Glutamatergic neuron (in vitro differentiated cells): Measurements from ENCODE around the gene ANXA1. TPM values are rescaled to one million over a fixed set of nuclear protein-coding genes. Genes with fewer than 3 reads are reported as not detected.

Source experiments
- DNase-seq: peaks from one replicate; pipeline ENCODE4 v3.0.0; 2022
- H3K27ac Mint-ChIP-seq: one replicate; pipeline ENCODE4 v1.8.0; 2020; ENCODE audit warnings: mild to moderate bottlenecking, mixed read lengths, inconsistent platforms; ENCODE audit not compliant: unreplicated experiment
- H3K27me3 Mint-ChIP-seq: one replicate; pipeline ENCODE4 v1.8.0; 2020; ENCODE audit warnings: mild to moderate bottlenecking, moderate library complexity, mixed read lengths, inconsistent platforms; ENCODE audit not compliant: unreplicated experiment
- H3K36me3 Mint-ChIP-seq: one replicate; pipeline ENCODE4 v1.8.0; 2020; ENCODE audit warnings: mild to moderate bottlenecking, mixed read lengths, inconsistent platforms; ENCODE audit not compliant: unreplicated experiment
- H3K4me1 Mint-ChIP-seq: one replicate; pipeline ENCODE4 v1.8.0; 2020; ENCODE audit warnings: mild to moderate bottlenecking, low read depth, mixed read lengths, inconsistent platforms; ENCODE audit not compliant: unreplicated experiment
- H3K4me3 Mint-ChIP-seq: one replicate; pipeline ENCODE4 v1.8.0; 2020; ENCODE audit warnings: mild to moderate bottlenecking, mixed read lengths, inconsistent platforms; ENCODE audit not compliant: unreplicated experiment
- H3K9me3 Mint-ChIP-seq: one replicate; pipeline ENCODE4 v1.8.0; 2020; ENCODE audit warnings: mild to moderate bottlenecking, moderate library complexity, mixed read lengths, inconsistent platforms; ENCODE audit not compliant: unreplicated experiment
- total RNA-seq: library from RNA; stranded (reverse); fragmentation: NEBNext Ultra II Directional; extraction: Animal tissue kit (Norgen Biotek cat#: 25700); gene quantifications from one replicate; pipeline ENCODE4 v1.2.1, GENCODE V29; 2021; ENCODE audit not compliant: unreplicated experiment
- TF ChIP-seq, protein P1 (sequence below): fragments of 200-600 bp; sonication (generic); IDR thresholded peaks from one replicate; pipeline ENCODE4 v1.5.0; 2021; ENCODE audit not compliant: partially characterized antibody, unreplicated experiment

Gene ANXA1
- total RNA-seq, 1 donor from 2014 or later, result not detected

DNA sequence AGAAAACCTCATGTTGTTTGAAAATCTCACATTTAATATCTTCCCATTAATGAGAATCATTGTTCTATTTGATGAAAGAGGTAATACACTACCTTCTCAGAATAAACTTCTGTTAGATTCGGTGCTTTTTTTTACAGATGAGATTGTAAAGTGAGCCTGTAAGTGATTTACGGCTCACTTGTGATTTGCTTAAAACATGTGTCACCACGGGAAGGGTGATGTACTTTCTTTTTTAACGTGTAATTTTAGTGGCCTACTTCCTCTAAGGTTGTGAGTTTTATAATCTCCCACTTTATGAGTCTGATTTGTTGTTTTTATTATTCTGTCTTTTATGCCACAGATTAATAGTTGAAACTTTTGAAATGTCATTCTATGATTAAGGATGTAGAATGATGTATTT lies 15.9 kb downstream of the ANXA1 start:
- H3K27me3 Mint-ChIP-seq, result no peaks in the 10 kb centered on the region
- H3K9me3 Mint-ChIP-seq, result no peaks in the 10 kb centered on the region
- no peak overlapping the region for H3K4me3 Mint-ChIP-seq
- H3K4me1 Mint-ChIP-seq, result no peaks in the 10 kb centered on the region
- no peak overlapping the region for H3K27ac Mint-ChIP-seq
- DNase-seq, result no peak
- no peaks in the 10 kb centered on the region for H3K36me3 Mint-ChIP-seq
- TF ChIP-seq, protein P1, sequence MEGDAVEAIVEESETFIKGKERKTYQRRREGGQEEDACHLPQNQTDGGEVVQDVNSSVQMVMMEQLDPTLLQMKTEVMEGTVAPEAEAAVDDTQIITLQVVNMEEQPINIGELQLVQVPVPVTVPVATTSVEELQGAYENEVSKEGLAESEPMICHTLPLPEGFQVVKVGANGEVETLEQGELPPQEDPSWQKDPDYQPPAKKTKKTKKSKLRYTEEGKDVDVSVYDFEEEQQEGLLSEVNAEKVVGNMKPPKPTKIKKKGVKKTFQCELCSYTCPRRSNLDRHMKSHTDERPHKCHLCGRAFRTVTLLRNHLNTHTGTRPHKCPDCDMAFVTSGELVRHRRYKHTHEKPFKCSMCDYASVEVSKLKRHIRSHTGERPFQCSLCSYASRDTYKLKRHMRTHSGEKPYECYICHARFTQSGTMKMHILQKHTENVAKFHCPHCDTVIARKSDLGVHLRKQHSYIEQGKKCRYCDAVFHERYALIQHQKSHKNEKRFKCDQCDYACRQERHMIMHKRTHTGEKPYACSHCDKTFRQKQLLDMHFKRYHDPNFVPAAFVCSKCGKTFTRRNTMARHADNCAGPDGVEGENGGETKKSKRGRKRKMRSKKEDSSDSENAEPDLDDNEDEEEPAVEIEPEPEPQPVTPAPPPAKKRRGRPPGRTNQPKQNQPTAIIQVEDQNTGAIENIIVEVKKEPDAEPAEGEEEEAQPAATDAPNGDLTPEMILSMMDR, result no peak

- Mint-ChIP-seq H3K4me1 (no peaks in the 10 kb centered on the region), H3K36me3 (no peaks in the 10 kb centered on the region), H3K27ac (no peak overlapping the region), H3K27me3 (no peaks in the 10 kb centered on the region), H3K4me3 (no peak overlapping the region), H3K9me3 (no peaks in the 10 kb centered on the region)
- TF ChIP-seq, protein P1, result no peak
- no peak for DNase-seq
Observed at GRCh38 chr9:73168298-73168934, 16.8 kb downstream of the ANXA1 start.

GRCh38 chr9:73170185-73170957 lies 18.7 kb downstream of the ANXA1 start:
- DNase-seq, result no peak
- Mint-ChIP-seq H3K4me3 (no peak overlapping the region), H3K27me3 (no peaks in the 10 kb centered on the region), H3K27ac (no peak overlapping the region), H3K4me1 (no peaks in the 10 kb centered on the region), H3K36me3 (no peaks in the 10 kb centered on the region), H3K9me3 (no peaks in the 10 kb centered on the region)
- TF ChIP-seq, protein P1, result no peak

- Mint-ChIP-seq H3K4me3 (no peak overlapping the region), H3K4me1 (no peaks in the 10 kb centered on the region), H3K27me3 (no peaks in the 10 kb centered on the region), H3K27ac (no peak overlapping the region), H3K9me3 (no peaks in the 10 kb centered on the region), H3K36me3 (no peaks in the 10 kb centered on the region)
- DNase-seq, result no peak
- TF ChIP-seq, protein P1, result no peak
Observed at GRCh38 chr9:73172901-73173215, 21.2 kb downstream of the ANXA1 start.
